ENCODE results near the gene ZNF575.
"Not testable (repeated sequence)": the region's sequence is repeated elsewhere in the genome, so short reads cannot be mapped to it uniquely, and the experiment has no call there.

Gene ZNF575

DNA sequence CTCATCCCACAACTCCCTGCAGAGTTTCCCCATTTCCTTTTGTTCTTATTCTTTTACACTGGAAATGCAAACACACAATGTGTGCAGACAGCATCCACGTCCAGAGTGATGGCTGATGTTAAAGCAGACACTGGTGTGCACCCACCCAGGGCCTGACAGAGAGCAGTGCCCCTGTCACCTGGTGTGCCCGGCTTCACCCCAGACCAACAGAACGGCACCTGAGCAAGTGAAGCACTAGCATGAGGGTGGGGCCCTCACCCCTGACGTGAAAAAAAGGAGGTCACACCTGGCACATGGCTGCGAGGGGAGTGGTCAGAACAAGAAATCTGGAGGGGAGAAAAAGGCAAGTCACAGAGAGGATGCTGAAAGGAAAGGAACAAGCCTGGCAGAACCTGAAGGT is 12.3 kb downstream of the ZNF575 start:
- no peak for DNase-seq

DNA sequence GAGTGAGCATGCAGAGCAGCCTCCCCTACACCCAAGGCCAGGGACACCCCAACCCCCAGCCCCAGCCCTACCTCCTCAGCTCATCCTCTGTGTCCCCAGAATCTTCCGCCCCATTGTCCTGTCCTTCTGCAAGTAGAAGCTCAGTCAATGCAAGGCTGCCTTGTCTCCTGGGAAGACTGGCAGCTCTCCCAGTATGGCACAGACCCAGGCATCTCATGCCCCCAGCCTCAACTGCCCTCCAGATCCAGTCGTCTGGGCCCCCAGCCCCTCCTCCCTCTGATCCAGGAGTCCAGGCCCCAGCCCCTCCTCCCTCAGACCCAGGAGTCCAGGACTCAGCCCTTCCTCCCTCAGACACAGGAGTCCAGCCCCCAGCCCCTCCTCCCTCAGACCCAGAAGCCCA is 13.0 kb downstream of the ZNF575 start:
- DNase-seq: no peak

DNA sequence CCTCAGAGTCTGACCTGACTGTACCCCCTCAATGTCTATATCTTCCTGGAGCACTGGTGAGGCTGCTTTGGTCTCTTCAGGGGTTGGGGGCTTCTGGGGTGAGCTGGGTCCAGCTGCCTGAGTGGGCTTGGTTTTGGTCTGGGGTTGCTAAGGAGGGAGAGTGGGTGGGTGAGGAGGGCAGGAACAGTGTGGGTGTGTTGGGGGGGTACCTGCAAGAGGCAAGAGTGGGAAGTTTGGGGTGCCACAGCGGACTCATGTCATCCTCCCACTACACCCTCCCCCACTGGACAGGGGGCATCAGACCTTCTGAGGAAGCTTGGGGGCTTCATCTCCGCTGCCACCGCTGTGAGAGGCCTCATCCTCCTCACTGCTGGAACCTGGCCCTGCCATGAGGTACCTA is 13.6 kb downstream of the ZNF575 start:
- no peak for DNase-seq

DNA sequence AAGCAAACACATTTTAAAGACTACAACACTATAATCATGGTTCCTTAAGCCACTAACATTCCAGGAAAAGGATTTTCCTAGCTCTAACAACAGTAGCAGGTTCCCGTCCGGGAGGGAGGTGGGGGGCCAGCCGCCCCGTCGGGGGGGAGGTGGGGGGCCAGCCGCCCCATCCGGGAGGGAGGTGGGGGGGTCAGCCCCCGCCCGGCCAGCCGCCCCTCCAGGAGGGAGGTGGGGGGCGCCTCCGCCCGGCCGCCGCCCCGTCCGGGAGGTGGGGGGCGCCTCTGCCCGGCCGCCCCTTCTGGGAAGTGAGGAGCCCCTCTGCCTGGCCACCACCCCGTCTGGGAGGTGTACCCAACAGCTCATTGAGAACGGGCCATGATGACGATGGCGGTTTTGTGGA is 14.9 kb downstream of the ZNF575 start:
- not testable (repeated sequence) for DNase-seq

DNA sequence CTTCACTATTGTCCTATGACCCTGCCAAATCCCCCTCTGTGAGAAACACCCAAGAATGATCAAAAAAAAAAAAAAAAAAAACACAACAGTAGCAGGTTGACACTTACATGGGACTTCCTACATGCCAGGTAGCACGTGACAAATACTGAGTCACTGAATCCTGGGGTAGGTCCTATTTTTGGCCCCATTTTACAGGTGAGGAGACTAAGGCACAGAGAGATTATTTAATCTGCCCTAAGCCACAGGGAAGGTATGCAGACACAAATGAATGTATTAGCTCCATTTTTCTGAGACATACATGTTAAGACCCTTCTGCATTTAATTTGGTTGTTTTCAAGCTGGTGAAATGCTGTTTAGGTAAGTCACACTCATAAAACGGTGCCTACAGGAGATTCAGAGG is 15.7 kb downstream of the ZNF575 start:
- DNase-seq: no peak

DNA sequence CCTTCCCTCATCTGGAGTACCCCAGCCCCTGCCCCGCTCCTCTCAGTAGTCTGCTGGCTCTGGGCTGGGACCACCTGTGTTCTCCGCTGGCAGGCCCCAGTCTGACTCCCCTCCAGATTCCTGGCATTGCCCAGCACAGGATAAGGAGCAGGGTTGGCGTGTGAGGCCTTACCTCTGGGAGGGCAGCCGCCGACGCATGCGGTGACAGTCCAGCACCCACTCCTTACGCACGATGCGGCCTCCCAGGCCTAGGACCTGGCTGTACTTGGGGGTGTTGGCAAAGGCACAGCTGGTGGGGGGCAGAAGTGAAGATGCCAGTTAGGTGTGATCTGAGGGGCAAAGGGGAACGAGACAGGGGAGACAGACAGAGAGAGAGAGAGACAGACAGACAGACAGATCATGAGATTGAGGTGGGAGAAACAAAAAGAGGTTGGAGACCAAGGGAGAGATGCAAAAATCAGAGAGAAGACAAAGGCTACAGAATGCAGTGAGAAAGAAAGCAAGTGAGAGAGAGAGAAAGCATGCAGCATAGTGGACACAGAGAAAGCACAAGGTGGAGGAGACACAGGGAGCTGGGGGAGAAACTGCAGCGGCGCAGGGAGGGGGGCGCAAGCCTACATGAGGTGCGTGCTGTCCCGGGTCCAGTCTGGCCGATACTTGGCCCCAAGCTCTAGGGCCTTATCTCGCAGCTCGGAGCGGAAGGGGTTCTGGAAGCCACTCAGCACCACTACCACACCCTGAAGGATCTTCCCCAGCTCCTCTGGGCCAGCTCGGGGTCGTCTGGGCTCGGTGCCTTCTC is 18.6 kb downstream of the ZNF575 start:
- no peak for DNase-seq

DNA sequence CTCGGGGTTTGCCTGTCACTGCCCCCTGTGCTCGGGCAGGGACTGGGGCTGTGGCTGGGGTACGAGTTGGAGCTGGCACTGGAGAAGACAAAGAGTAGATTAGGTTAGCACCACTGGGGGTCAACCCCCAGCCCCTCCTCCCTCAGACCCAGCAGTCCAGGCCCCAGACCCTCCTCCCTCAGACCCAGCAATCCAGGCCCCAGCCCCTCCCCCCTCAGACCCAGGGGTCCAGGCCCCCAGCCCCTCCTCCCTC is 19.1 kb downstream of the ZNF575 start:
- no peak for DNase-seq

DNA sequence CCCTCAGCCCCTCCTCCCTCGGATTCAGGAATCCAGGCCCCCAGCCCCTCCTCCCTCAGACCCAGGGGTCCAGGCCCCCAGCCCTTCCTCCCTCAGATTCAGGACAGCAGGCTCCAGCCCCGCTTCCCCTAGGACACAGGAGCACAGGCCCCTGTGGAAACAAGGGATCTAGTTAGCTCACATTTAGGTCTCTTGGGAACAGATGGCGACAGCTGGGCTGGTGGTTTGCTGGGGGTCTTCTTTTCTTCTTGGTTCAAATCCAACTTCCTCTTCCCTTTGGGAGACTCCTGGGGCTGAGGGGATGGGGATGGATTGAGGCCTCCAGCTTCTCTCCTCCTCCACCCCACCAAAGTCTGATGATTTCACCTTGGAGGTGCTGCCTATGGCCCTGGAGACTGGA is 19.6 kb downstream of the ZNF575 start:
- DNase-seq: no peak

DNA sequence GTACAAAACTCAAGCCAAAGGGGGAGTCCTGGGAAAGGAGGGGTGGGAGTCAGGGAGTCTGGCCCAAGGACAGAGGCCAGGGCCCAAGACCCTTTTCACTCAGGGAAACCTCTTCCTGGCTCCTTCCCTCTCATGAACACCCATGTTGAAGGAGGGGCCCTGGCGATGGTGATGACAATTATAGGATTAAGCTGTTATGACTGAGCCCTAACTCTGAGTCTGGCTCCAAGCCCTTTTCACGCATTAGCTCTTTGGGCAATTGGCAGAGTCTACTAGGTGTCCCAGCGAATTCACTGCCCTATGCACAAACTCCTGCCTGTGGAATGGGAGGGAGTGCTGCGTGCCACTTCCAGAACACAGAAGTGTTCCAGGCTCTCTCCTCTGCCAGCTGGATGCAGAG is 20.7 kb downstream of the ZNF575 start:
- no peak for DNase-seq

DNA sequence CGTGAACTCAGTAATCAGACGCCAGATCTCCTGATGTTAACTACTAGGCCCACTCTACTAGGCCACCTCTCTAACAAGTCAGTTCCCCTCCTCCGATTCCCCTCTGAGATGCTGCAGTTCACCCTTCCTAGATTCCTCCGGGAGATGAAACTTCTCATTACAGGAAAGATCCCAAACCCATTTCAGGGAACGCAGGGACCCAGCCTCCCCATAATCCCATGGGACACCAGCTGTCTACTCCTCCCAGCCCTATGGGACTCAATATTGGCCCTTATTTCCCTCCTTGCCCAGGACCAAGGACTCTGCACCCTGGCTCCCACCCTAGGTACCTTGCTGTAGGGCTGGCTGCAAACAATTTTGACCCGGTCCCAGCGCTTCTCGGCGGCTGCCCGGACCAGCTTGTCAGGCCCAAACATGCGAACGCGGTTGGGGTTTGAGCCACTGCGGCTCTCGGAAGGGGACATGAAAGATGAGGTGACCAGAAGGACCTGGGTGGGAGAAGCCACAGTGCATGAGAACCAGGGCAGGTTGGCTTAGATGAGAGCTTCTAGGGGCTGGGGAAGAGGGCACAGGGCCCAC is 21.4 kb downstream of the ZNF575 start:
- DNase-seq: no peak

DNA sequence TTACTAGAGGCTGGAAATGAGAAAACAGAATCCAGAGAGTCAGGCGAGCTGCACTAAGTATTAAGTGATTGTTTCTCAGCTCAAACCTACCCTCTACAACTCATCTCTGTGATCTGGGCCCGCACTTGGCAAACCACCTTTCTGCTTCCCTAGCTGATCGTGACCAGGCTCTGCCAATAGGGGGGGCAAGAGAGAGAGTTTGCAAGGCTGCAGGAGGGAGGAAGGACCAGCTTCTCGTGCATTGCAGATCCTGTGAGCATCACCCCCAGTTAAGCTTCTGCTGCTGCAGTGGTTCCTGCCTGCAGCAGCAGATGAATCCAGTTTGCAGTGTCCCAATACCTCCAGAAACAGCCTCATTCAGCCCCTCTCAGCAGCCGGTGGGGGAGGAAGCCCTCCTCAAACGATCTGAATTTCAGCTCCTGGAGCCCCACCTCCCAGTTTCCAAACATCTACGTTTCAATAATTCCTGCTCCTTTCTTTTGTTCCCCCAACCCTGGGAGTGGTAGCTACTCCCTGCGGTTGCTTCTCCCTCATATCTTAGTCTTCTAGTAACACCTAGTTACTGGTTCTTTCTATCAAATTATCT is 22.3 kb downstream of the ZNF575 start:
- DNase-seq: no peak

DNA sequence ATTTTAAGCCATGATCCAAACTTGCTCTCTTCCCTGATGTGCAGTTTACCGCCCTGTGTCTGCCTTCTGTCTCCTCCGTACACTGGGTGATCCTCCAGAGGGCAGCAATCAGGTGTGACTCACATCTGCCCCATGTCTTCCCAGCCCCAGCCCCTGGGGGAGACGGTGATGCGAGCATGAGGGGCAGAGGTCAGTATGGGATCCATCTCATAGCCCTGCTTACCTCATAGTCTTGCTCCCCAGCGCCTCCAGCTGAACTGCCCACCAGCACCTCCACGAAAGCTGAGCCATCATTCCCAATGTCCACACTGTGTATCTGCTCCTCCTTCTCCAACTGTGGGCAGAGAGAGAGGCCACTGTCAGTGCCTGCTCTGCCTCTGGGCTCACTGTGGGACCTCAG is 27.7 kb downstream of the ZNF575 start:
- DNase-seq: no peak

DNA sequence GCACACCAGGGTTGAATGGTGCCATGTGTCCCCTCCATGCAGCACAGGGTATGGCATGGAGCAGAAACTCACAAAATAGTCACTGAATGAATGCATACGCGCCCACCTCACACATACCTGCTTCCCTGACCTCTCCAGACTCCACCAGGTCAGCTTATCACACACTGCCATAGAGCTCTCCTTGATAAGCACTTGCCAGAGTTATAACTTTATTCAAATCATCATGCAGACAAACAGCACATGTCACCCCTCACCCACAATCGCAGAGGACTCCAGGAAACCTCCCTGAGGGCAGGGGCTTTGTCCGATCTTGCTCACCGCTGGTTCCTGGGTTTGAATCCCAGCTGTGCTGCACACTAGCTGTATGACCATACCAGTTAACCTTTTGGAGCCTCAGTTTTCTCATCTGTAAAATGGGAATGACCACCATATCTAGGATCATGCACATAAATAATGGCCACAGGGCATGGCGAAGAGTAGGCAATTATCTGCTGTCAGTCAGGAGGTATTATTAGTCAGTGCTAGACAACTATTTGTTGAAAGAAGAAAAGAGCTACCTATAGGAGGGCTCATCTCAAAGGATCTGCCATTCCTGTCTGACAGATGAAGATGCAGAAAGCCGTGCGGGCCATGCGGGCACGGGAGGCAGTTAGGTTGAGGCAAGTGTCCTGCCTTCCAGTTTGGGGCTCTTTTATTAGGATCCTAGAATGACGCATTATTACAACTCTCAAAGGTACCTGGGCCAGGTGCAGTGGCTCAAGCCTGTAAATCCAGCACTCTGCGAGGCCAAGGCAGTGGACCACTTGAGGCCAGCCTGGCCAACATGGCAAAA is 28.4 kb downstream of the ZNF575 start:
- DNase-seq: no peak

DNA sequence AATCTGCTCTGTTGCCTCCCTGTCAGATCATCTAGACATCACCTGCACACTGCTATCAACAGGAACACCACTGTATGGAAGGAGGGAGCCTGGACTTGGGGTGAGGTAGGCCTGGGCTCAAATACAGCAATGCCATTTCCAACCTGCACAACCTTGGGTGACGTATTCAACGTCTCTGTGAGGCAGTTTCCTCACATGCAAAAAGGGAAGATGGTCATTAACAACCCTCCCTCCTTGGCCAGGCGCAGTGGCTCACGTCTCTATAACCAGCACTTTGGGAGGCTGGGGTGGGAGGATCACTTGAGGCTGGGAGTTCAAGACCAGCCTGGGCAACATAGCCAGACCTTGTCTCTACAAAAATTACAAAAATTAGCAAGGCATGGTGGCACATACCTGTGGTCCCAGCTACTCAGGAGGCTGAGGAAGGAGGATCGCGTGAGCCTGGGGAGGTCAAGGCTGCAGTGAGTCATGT is 29.3 kb downstream of the ZNF575 start:
- DNase-seq: no peak

DNA sequence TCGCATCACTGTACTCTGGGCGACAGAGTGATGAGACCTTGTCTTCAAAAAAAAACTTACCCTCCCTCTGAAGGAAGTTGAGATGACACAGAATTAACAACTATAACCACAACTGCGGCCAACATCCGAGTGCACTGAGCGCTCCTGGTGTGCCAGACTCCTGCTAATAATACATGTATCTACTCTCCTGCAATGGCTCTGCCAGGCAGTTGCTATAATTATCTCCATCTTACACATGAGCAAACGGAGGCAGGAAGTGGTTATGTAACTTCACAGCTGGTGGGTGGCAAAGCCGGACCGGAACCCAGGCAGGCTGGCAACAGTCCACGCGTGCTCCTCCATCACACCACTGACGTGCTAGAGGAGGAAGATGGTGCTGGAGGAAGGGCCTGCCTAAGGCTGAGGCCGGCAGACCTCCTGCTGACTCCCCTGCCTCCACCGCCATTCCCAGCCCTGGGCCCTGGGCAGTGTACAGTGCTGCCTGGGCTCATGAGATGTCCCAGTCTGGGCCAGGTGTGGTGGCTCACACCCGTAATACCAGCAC is 29.8 kb downstream of the ZNF575 start:
- DNase-seq: no peak

DNA sequence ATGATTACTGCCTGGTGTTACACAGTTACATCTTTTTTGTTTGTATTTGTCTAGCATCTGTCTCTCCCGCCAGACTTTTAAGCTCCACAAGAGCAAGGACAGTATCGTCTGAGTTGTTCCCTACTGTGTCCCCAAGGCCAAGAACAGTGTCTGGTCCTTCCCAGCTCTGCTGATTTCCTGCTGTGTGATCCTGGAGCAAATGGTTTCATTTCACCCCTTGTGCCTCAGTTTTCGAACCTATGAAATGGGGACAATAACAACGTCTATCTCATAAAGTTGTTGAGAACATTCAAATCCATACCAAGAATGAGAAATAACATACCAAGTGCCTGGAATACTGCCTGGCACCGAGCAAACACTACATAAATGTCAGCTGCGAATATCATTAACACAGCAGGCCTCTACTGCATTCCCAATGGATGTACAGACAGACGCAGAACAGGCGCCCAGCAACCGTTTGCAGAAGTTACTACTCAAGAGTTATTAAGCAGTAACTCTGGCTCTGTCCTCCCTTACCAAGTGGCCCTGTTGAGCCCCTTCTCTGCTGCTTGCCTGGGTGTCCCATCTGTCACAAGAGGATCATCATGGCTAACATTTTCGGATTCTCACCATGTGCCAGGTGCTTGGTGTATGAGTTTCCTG is 30.9 kb downstream of the ZNF575 start:
- DNase-seq: no peak

DNA sequence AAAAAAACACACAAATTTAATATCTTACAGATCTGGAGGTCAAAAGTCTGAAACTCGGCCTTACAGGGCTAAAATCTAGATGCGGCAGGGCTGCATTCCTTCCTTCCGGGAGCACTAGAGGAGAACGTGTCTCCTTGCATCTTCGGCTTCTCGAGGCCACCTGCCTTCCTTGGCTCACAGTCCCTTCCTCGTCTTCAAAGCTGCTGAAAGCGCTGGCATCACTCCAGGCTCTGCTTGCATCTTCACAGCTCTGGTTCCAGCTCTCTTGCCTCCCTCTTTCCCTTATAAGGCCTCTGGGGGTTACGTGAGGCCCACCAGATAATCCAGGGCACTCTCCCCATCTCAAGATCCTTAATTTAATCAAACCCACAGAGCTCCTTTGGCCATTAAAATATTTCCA is 31.8 kb downstream of the ZNF575 start:
- DNase-seq: no peak

DNA sequence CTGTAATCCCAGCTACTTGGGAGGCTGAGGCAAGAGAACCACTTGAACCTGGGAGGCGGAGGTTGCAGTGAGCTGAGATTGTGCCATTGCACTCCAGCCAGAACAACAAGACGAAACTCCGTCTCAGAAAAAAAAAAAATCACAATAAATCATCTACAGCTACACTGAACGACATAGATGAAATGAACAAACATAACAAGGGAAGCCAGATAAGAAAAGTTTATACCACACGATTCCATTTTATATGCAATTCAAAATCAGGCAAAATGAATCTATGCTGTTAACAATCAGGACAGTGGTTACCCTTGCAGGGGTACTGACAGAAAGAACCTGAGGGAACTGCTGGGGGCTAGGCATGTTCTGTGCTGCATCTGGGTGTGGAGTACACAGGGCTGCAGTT is 36.7 kb downstream of the ZNF575 start:
- DNase-seq: no peak

DNA sequence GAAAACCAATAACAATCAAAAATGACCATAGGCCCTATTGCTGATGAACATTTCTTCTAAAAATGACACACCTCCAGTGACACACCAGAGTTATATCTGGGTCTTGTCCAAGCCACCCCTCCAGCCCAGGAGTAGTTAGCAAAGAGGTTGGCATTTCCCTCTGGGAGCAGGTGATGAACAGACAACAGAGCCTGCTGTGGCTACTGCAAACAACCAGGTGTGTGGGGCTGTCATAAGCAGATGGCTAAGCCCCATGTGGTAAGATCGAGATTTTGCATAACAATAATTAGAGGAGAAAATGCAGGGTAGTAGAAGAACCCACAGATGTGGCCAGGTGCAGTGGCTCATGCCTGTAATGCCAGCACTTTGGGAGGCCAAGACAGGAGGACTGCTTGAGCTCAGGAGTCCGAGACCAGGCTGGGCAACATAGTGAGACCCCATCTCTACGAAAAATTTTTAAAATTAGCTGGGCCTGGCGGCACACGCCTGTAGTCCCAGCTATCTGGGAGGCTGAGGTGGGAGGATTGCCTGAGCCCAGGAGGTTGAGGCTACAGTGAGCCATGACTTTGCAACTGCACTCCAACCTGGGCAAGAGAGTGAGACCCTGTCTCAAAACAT is 37.3 kb downstream of the ZNF575 start:
- no peak for DNase-seq

DNA sequence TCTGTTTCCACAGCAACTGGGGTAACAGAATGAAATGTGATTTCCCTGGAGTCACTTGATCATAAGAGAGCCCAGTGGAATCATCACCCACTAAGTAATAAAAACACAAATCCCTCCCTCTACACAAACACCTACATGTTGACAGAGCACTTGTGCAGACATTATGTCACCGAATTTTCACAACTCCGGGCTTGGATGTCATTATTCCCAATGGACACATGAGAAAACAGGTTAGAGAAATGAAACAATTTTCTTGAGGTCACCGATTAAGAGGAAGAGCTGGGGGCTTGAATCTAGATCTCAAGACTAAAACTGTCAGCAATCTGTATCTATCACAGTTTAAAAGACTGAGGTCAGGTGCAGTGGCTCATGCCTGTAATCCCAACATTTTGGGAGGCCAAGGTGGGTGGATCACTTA is 39.2 kb downstream of the ZNF575 start:
- DNase-seq: no peak

DNA sequence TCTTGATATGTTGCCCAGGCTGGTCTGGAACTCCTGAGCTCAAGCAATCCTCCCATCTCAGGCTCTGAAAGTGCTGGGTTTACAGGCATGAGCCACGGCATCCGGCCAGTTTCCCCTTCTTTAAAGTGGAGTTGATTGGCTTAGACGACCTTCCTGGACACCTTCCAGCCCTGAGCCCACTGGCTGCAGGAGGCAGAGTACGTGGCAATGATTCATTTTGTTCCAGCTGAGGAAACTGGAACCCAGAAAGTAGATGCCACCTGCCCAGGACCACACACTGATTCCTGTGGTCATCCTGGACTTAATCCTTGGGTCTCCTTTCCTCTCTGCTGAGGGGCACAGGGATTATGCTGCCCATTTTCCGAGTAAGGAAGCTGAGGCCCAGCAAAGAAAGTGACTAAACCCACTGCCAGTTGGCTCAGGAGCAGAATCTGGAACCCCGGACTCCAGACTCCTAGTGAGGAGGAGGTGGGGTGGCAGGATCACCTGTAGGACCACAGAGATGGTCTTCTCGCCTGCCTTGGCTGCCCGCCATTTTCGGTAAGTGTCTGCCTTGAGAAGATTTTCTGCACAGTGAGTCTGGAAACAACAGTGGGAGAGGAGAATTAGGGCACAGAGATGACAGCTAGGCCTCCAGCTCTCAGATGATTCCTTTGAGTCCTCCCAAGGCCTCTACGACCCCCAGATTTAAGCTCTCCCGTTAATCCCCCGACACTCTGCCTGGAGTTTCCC is 41.6 kb downstream of the ZNF575 start:
- DNase-seq: no peak
